GM21737 (cell line): ENCODE data around the gene COX5B.
A peak's percentile ranks its signal among the peaks of the same experiment; 100 is the strongest.

Experiments used
- ATAC-seq: cut with Tn5 transposase; IDR thresholded peaks from one replicate; pipeline ENCODE4 v1.9.1; 2021; ENCODE audit warnings: mild to moderate bottlenecking, moderate library complexity; ENCODE audit not compliant: unreplicated experiment

COX5B gene

DNA sequence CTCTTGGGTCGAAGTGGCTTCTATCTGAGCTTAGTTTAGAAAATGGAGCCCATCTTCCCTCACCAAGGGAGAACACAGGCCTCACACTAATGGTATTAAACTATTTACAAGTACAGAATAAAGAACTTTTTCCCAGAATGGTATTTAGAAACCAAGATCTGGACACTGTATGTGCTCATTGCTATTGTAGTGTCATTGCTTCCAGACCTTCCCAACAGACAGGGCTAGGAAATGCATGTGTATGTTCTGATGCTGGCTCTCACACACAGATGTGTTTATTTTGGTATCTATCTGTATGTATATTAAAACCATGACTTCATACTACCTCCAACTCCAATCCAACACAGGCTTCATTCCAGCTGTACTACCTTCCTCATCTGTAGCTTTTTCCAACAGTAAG is 8.0 kb downstream of the COX5B start:
- no peak for ATAC-seq

DNA sequence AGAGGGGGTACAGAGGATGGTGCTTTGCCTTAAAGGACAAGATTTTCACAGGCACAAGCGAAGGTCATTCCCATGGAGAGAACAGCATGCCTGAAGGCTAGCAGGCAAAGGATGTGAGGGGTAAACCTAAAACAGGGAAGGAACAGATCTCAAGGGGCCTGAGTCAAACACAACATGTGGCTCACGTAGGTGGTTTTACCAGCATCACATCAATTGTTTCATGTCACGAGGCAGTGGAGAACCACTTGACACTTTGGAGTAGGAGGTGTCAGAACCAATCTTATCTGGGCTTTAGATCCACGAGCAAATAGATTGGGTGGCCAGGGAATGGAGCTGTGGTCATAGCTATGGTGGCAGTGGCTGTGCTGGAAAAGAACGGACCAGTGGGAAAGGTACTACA is 8.4 kb downstream of the COX5B start:
- ATAC-seq = no peak

DNA sequence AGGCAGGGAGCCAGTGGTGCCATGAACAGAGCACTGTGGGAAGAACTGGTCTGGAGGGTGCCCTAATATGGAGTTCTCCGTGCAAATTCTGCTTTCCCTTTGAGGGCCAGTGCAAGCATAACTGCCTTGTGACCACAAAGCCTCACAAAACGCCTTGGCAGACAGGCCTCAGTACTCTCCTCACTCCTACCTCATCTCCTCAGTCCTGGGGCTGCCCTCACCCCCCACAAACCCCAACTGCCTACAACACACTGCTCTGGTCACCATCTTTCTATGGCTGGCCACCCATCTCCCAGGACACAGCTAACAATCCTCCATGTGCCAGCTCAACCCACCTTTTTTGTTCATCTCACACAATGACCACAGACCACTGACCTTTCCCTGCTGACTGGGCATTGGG is 8.9 kb downstream of the COX5B start:
- no peak for ATAC-seq

DNA sequence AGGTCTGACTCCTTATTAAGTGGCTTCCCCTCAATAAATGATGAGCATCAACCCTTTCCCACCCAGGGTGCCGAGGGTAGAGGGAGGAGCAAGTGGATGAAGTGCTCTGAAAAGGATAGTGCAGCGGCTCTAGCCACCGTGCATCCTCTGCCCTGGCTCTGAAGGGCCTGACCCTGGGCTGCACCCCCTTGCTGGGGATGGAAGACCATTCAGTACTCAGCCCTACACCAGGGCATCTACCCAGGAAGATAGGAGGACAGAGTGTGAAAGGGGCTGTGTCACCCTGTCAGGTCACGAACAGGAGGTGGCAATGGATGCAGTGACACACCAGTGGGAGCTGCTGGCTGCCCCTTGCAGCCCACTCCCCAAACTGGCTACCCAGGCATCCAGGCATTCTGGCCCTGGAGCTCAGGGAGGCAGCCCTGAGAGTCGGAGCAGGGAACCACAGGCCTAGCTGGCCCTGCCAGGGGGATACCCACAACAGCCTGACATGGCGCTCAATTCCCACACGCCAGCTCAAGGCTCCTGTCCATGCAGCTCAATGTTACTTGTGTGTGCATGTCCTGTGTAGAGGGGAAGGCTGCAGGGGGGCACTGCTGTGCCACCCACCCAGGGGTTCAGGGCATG is 10.4 kb downstream of the COX5B start:
- ATAC-seq = no peak

DNA sequence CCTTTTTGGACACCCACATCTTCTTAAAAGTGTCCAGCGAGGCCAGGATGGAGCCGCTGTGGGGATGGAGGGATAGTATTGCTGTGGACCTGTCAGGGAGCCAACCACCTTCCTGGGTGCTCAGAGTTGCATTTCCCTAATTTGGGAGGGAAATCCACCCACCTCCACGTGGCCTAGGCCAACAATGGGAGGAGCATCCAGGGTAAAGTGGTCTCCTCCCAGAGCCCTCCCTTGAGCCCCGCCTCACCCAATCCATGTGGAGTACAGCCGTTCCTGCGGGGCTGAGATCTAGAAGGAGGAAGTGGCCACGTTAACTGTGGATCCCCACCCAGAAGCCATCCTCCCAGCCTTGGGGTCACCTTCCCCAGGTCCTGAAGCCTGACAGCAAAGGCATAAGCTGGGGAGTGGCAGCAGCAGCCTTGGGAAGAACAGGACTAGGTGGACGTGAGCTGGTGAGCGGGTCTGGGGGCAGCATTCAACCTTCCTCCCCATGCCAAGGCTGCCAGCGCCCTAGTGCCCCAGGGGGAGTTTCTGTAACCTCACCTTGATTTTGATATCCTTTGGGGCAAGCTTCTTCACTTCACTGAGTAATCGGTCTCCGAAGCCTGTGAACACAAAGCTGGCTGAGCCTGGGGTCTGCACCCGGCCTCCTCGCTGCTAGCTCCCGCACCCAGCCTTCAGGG is 11.2 kb downstream of the COX5B start:
- ATAC-seq = no peak

DNA sequence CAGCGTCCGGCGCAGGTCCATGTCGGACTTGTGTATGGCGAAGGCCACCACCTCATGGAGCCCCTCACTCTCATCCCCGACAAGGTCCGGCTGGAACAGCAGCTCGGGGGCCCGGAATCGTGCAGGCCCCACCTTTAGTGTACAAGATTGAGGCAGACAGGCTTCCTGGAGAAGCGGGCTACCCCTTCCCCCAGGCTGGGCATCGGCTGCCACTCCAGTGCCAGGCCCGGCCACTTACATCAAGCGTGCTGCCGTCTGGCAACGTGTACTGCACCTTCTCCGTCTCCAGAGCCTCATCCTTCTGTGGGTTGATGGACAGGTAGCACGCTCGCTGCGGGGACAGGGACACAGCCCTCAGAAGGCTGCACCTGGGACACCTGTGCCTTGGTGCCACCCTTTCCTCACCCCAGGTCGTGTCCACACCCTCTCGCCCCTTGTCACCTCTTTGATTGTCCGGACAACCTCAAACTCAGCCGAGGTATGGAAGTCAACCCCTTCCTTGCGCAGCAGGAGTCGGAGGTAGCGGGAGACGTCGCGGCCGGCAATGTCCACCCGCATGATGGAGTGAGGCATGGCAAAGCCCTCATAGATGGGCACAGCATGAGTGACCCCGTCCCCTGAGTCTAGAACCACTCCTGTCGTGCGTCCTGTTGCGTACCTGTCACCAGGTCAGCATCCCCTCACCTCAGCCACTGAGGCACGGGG is 12.3 kb downstream of the COX5B start:
- no peak for ATAC-seq

DNA sequence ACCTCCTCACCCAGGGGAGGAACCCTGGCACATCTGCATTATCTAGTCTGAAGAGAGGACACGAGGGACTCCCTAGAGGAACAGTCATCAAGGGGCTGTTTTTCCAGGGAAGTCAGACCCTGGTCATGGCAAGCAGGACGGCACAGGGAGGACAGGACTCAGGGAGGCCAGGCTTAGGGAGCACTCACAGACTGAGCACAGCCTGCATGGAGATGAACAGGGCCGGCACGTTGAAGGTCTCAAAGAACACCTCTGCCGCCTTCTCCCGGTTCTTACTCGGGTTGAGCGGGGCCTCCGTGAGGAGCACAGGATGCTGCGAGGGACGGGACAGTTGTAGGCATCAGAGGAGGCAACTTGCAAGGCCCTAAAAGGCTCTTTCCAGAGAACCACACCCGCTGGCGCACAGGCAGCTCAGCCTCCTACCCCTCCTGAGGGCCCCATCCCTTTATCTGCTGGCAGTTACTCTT is 12.9 kb downstream of the COX5B start:
- no peak for ATAC-seq

DNA sequence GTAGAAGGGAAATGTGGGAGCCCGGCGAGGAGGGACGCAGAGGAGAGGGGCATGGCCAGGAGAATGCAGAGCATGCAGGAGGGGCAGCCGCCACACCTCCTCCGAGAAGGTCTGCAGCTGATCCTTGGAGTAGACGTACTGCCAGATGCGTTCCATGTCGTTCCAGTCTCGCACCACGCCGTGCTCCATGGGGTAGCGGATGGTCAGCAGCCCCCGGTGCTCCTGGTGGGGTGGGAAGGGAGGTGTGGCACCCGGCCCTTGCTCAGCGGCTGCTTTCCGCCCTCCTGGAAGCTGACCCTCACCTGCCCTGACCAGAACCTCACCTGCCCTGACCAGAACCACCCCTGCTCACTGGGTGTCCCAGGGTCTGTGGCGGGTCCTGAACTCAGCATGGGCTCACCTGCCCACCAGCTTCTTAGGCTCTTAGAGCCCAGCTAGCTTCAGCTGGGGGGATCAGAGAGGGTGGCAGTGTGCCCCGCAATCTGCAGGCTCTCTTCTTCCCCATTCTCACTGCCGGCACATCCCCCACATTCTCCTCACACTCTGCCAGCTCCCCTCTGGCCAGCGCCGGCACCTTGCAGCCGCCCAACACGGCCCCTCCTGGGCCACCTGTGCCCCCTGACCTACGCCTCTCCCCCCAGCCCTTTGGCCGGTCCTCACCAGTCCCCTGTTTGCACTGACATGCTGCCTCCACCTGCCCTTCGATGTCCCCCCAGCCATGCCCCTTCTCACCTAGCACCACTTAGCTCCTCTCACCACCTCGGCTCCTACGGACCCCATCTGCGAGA is 13.6 kb downstream of the COX5B start:
- ATAC-seq = no peak

DNA sequence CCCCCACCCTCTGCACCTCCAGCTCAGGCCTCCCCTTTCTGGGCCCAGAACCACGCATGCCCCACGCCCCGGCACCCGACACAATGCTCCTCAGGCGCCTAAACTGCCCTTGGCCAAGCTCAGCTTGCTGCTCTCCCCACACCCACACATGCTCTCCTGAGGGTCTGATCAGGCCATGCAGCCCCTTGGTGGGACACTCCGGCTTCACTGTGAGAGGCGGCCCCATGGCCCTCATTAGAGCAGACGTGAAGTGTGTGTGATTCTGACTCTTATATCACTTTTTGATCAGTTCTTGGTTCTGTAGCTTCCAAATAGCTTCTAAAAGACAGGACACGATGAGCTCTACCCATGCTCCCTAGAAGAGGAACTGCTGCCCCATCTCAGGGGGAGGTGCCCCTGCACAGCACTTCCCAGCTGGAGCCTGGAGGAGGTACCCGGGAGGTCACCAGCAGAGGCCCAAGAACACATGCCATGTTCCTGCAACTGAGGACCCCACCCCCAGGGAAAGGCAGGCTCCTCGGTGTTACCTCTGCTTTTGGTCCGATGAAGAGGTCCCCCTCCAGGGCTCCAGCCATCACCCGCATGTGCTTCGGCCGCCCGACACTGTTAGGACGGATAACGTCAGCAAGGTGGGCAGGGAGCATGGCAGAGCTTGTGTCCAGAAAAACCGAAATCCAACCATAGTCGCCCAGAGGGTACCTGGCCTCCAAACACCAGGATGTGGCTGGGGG is 14.3 kb downstream of the COX5B start:
- ATAC-seq = no peak

DNA sequence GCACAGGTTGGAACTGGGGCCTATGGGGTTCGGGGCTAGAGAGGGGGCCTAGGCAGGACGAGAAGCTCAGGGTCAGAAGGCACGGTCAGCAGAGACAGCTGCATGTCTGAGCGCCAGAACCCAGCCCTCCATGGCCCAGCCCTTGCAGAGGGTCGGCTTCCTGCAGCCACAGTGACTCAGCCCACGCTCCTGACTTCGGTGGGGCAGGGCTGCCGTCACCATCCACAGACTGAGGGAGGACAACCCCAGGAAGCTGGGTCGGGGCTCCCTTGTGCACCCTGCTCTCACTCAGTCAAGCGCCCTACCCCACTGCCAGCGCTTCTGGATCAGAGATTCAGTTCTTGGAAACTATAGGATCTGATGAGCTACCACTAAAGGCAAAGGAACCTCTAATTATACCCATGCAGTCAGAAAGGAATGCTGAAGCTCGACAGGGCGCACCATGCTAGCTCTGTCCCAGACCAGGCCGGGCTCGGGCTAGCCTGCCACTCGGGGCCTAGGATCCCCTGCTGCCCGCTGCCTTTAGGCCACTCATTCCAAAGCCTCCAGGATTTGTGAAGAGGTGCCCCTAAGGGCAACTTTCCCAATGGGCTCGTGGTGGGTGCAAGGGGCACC is 15.0 kb downstream of the COX5B start:
- no peak for ATAC-seq

DNA sequence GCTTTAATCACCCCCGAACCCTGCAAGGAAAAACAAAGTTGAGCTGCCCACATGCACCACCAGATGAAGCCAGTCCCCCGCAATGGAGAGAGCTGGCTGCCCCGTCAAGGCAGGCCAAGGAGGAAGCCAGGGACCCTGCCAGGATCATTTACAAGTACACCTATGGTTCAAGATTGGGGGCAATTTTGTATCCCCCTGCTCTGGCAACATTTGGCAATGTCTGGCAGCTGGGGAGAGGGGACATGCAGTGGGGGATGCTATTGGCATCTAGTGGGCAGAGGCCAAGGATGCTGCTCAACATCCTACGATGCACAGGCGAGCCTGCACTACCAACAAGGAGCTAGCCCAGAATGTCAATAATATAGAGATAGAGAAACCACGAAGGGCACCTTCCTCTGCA is 16.1 kb downstream of the COX5B start:
- no peak for ATAC-seq

DNA sequence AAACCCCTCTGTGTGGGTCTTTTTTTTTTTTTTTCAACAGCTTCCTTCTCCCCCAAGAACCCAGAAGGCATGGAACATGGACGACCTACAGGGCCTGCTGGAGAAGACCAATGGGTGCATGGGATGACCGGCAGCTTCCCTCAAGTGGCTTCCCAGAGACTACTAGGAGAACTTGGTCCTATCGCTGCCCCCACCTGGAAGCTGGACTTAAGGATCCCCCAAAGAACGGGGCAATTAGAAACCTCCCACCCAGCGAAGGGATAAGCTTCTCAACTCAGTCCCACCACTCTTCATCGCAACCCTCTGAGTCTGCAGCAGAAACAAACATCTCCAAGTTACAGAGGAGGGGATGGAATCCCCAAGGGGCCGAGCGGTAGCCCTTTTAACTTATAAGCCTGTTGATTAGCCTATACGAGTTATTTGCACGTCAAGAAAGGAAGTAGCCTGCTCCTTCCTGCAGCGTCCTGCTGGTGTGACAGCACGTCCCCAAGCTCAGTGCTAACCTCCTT is 16.6 kb downstream of the COX5B start:
- no peak for ATAC-seq

DNA sequence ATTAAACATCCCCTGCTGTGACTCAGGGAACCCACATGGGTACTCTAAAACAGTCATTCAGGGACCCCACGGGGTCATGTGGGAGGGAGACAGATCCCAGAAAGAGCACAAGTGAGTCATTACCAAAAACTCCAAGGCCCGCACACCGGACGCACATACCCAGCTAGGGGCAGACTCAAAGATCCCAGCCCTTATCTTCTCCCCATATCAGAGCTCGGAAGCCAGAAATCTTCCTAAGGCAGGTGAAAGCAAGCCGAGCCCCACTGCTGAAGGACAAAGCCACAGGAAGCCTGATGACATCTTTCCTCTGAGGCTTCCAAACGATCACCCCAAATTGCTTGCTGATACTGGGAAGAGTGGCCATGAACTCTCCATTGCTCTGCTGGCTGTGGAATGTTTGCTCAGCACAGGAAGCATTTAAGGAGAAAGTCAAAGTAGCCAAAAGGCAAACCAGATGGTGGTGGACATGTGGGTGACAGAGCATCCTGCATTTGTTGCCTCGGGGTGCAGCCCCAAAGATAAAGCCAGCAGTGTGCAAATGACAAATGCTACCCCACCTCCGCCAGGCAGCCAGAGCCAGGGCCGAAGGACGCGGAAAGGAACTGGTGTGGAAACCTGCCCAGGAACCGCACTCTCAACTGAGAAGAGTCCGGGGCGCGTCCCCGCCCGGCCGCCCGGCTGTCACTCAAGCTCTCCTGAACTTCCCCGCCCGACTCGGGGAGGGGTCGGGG is 17.2 kb downstream of the COX5B start:
- ATAC-seq = peak; percentile 46

DNA sequence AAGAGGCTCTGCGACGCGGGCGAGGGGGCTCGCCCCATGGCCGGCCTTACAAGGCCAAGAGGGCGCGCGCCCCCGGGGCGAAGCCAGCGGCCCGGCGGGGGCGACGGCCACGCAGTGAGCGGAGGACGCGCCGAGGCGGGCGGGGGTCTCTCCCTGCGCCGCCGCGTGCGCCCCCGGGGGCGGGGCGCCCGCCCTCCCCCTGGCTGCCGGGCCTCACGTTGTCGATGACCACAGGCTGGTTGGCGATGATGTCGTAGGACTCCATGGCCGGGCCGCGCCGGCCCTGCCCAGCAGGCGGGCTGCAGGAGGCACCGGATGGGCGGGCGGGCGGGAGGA is 17.7 kb downstream of the COX5B start:
- ATAC-seq = peak; percentile 46

DNA sequence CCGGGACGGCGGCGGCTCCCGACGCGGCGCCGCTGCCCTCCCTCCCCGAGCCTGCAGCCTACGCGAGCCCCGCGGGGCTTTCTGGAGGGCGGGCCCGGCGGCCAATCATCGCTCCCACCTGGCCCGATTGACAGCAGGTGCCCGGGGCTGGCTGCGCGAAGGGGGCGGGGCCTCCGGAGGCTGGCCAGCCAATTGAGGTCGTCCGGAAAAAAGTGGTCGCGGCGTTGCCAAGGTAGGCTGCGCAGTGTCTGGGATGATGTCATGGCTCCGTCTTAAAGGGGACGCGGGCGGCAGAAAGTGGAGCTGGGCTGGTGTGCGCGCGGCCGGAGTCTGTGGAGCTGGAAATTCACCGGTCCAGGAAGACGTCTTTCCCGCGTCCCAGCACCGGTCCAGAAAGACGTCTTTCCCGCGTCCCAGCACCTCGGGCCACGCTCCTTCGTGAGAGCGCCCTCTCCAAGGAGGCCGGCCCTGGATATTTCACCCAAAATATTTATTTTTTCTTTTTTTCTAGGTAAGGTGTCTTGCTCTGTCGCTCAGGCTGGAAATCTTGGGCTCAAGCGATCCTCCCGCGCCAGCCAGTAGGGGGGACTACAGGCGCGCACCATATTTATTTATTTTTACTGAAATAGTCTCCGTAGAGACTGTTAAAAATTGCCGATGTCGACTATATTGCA is 18.2 kb downstream of the COX5B start, which contains the start of gene ACTR1B:
ACTR1B (minus strand) TSS at position 83 of the 674 bp plus-strand sequence. CDS start 154 bp downstream, outside the sequence.
- peak; percentile 81 for ATAC-seq

DNA sequence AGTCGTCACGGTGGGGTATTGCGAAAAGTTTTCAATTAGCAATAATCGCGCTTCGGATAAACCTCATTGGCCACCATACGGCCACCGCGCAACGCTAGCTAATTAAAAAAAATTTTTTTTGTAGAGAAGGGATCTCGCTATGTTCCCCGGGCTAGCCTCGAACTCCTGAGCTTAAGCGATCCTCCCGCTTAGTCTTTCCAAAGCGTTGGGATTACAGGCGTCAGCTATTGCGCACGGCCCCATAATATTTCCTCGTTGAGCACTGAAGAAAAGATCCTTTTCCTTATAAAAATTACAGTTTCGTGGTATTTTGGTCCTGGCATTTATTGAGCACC is 18.7 kb downstream of the COX5B start:
- ATAC-seq = no peak

DNA sequence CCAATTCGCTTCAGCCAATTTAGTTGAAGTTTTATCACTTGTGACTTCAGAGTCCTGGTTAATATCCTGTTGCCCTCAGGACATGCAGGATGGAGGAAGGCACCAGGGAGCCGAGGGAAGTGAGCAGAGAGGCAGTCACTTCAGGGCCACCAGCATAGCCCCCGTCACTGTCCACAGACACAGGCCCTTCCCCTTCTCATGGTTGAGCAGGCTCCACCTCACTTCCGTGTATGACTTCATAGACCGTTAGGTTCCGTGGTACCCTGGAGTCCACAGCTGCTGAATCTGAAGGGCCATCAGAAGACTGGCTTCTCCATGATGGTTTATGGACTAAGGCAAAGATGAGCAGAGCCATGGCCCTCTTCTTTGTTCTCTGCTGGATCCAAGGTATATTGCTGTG is 23.6 kb downstream of the COX5B start, which contains the start of gene C2orf92:
C2orf92 (plus strand) TSS at position 266 of the 400 bp plus-strand sequence; CDS start at position 342, 76 bp downstream.
- no peak for ATAC-seq

DNA sequence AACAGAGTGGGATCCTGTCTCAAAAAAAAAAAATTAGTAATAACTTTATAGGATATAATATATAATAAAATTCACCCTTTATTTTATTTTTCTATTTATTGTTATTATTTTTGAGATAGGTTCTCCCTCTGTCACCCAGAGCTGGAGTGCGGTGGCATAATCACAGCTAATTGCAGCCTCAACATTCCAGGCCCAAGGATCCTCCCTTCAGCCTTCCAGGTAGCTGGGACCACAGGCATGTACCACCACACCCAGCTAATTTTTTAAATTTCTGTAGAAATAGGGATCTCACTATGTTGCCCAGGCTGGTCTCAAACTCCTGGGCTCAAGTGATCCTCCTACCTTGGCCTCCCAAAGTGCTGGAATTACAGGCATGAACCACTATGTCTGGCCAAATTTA is 24.6 kb downstream of the COX5B start:
- no peak for ATAC-seq

DNA sequence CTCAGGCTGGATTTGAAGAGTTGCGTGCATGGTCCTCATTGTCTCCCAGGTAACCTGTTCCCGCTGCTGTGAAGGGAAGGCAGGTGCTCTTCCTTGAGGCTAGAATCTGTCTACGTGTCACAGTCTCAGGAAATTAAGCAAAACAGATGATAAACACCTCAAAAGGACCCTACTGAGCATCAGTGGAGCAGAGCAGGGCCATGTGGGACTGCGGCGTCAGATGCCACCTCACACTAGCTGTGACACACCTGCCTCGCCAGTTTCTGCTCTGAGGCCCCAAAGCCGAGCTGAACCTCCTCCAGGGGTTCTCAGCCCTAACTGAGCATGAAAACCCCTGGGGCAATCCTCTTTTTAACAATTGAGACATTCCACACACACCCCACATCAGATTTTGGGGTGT is 25.7 kb downstream of the COX5B start:
- ATAC-seq = no peak
